HG03571 (cell line): ENCODE results near the gene SLC25A41.
A peak's percentile ranks its signal among the peaks of the same experiment; 100 is the strongest.

Source experiments
- ATAC-seq: cut with Tn5 transposase; IDR thresholded peaks from one replicate; pipeline ENCODE4 v1.9.1; 2021; ENCODE audit not compliant: unreplicated experiment

The SLC25A41 gene

DNA sequence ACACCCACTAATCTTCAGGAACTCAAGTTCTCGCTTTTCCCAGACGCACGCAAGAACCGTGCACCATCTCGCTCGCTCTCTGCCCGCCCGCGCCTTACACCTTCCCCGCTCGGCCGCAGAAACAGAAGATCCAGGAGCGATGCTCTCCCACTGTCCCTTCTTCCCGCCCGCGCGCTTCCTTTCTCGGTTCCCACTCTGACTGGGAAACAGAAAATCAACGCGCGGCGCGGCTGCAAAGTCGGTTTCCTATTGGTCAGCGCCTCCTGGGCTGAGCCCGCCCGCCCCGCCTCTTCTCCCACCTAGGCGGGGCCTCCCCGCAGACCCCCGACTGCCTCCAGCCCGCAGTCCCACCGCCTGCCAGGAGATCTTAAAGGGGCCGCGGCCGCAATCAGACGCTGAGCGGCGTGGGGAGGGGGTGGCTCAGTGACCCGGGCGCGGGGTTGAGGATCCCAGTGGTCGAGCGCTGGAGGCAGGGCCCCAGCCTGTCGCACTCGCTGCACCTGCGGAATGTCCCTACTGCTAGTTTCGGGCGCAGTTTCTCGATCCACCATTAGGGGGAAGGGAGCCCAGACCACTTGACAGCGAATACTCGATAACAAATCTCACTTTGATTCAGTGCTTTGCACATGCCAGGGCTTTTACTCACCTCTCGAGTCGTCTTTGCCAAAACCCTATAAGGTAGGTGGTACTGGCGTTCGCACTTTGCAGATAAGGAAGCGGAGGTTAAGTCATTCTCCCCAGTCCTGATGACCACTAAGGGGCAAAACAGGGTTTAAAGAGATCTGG, 26.7 kb upstream of the SLC25A41 start:
- ATAC-seq = peak; percentile 54

DNA sequence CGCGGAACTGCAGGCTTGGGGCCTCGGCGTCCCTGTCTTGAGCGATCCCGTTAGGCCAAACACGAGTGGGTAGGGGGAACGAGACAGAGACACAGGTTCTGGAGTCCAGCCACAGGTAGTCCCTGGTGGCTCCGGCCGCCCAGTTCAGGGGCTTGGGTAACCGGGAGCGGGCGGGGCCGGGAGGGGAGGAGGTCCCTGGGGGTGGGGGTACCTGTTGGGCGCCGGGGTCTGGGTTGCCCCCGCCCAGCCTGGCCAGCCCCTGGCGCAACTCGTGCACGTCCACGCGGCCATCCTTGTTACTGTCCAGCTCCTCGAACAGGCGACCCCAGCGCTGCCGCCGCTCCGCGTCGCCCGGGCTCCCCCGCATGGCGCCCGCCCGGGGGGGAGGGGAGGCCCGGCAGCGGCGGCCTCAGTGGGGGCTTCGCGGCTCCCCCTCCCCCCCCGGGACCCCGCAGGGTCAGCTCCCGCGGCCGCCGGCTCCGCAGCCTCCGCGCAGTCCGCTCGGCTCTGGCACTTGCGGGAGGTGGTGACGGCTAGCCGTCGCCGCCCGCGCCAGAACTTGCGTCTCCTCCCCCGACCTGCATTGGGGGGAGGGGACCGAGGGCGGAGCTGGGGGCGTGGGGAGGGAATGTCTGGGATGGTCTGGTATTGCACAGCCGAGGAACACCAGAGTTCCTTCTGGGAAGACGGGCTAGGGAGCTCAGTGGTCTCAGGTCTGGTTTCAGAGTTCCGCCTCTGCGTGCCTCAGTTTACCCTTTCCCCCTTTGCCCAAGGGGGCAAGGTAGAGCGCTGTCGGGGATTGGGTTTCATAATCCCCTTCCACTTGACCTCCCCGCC, 25.9 kb upstream of the SLC25A41 start, which contains the start of gene SLC25A23:
SLC25A23 (minus strand) TSS at position 531 of the 837 bp plus-strand sequence; CDS start at position 367, 164 bp downstream.
- peak; percentile 15 for ATAC-seq

DNA sequence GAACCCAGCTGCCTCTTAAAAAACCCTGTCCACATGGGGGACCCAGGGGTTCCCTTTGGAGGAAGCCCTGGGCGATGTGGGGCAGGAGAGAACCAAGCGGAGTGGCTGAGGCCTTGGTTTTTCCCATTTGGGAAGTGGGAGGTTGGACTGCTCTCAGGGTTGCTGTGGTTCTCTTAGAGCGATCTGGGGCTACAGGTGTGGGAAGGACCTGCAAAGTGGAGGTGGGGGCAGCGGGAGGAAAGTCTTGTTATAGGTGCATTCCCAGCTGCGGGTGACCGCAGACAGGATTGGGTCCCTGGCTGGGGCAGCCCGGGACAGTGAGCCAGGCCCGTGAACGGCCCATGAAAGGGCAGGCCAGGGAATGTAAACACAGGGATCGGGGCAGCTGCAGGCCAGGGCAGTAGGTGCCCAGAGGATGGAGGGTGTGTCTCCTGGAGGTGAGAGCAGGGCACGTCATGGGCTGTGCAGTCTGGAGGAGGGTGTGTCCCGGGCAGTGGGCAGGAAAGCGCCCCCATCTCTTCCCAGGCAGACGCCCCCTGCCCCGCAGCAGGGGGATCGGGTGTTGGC, 25.2 kb upstream of the SLC25A41 start:
- ATAC-seq = no peak

DNA sequence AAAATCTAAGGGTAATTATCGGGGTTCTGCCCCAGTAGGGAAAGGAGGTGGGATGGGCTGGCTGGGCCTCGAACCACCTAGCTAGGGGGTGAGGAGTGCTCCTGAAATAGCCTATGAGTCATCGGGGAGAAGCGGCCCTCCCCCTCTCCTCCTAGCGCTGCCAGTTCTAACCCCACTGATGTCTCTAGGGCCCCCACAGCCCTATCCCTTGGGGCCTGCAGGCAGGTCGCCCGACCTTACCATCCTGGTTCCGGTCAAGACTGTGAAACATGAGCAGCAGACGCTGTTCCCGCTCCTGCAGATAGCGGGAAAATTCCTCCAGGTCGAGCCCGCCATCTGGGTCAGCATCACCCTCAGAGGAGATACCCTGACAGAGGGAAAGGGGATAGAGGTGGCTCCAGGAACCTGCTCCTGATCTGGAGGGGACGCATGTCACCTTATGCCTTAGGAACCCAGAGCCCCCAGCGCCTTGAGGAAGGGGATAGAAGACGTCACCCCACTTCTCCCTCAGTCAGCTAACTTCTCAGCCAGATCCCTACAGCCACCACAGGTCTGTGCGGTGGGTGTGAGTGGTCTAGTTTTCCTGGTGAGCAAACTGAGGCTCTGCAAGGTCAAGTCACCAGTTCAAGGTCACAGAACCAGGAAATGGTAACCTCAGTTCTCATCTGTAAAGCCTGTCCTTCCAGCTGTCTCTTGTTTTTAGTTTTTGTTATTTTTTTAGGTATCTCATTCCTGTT, 24.6 kb upstream of the SLC25A41 start:
- no peak for ATAC-seq

DNA sequence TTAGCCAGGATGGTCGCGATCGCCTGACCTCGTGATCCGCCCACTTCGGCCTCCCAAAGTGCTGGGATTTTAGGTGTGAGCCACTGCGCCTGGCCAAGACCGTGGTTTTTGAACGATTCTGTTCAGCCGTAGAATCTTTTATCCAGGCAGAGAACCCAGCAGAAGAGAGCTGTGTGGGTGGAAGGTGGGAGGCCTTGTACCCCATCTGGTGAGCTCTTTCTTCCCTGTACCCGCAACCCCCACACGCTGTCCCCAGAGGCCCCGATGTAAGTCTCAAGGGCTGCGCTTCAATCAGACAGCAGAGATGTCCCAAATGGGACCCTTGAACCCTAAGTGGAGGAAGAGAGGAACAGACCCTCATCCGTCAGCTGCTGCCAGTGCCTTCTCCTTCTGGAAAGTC, 22.4 kb upstream of the SLC25A41 start:
- ATAC-seq = no peak

DNA sequence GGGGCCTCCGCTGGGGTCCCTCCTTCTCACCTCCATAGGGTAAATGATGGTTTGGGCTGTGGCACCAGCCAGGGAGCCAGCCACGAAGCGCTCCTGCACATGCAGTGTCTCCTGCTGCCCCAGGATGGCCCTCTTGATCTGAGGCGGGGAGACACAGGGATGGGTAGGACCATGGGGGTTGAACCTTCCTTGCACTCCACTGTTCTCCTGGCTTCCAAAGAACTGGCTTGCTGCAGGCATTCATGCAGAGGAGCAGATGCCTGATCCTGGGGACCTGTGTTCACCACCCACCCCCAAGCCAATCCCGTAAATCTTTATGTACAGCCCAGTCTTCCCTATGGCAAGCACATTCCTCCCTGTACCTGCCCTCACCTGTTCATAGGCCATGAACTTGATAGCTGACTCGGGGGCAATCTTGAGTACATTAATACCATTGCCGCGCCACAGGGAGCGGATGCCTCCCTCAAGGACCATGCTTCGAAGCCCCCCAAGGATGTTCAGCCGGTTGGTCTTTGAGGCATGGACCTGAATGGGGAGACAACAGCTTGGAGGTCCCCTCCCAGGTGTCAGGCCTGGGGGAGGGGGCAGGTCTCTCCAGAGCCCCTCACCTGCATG, 20.5 kb upstream of the SLC25A41 start:
- no peak for ATAC-seq

DNA sequence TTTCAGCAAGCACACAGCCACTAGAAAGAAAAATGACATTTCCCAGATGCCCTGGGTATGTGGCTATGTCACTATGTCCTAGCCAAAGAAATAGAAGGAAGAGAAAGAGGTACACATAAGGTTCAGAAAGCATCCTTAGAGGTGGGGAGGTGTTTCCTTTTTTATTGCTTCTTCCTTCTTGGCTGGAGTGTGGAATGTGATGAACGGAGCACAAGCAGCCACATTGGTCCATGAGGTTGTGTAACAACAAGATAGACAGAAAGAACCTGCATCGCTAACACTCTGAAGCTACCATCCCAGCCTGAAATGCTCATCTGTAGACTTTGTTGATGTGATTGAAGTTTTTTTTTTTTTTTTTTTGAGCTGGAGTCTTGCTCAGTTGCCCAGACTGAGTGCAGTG, 19.3 kb upstream of the SLC25A41 start:
- ATAC-seq = no peak

DNA sequence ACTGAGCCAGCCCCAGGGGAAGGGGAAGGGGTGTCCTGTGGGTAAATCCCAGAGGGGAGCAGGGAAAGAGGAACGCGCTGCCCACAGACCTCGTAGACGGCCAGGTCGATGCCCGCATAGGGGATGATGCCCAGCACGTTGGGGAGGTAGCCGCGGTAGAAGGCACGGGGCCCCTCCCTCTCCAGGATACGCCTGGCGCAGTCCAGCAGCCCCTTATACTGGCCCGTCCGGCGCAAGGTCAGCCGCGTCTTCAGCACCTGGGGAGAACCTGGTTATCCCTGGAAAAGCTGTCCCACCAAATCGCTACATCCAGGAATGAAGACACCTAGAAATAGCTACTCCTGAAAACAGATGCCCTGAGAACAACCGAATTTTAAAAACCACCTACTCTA, 18.7 kb upstream of the SLC25A41 start:
- ATAC-seq = no peak

DNA sequence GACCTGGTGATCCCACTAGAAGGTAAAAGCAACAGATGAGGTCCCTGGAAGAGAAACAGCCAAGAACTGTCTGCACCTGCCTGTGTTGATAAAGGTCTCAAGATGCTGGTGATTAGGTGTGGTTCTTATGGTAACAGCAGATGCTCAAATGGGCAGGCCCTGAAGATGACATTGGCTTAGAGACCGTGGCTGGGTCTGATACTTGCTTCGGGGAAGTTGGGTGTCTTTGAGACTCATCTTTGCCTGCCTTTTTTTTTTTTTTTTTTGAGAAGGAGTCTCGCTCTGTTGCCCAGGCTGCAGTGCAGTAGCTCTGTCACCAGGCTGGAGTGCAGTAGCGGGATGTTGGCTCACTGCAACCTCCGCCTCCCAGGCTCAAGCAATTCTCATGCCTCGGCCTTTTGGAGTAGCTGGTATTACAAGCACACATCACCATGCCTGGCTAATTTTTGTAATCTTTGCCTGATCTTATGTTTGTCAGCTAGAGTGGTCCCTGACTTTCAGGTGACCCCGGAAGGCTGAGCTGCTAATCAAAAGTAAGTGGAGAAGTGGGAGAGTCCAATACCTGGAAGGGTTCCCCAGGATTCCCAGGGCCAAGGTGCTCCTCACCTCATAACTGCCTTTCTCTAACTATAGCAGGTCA, 18.1 kb upstream of the SLC25A41 start:
- ATAC-seq = no peak

DNA sequence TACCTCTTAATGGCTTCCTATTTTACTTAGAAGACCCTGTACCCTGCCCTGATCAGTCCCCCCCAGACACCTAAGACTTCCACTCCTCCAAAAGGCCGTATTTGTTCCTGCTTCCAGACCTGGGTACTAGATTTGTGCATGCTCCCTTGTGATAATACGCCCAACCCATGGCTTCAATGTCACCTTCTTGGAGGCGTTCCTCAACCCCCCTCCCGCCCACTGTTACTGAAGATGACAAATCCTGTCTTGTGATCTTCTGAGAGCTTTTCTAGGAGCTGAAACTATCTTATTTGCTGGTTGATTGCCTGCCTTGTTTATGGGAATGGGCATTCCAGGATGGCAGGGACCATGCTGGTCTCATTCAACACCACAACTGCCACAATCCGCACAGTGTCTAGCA, 16.6 kb upstream of the SLC25A41 start:
- ATAC-seq = no peak

DNA sequence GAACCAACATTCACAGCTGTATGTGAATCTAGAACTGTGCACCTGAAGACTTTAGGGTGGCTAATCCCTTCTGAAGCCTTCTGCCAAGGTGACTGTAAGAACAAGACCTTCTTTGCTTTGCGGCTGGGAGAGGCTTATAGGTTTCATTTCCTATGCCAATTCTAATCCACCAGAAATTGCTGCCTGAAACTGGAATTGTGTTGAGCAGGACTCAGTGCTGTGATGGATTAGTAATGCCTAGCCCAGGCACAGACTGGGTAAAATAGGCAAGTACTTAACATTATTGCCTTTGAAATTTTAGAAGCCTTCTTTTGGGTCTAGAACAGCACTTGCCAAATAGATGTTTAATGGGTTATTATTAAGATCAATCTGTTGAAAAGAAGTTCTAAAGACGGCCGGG, 14.5 kb upstream of the SLC25A41 start:
- no peak for ATAC-seq

DNA sequence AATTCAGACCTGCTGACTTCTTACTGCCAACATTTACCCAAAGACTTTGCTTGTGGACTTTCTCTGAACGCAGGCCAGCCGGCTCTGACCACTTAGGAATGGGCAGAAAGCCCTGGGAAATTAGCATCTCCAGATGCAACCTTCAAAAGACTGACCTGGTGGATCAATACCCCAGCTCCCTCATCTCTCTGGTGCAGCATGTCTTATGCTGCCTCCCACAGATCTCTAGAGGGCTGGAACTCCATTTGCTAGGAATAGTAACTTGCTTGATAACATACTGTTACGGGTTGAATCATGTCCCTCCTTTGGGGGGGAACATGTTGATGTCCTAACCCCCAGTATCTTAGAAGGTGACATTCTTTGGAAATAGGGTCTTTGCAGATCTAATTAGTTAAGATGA, 12.9 kb upstream of the SLC25A41 start:
- ATAC-seq = no peak

DNA sequence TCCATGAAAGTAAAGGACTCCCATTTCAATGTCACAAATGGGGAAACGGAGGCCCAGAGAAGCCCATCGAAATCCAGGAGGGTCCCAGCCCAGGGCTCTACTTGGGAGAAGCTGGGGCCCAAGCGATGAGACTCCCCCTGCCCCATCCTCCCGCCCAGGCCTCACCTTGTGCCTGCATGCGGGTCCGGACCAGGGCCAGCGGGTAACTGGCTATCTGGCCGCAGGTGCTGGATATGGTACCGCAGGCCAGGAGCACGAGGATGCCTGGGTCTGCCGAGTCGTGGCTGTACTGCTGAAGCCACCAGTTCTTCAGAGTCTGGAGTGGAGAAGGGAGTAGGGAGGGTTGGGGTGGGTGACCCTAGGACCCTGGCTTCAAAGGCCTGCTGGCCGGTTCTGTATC, 10.4 kb upstream of the SLC25A41 start:
- no peak for ATAC-seq

DNA sequence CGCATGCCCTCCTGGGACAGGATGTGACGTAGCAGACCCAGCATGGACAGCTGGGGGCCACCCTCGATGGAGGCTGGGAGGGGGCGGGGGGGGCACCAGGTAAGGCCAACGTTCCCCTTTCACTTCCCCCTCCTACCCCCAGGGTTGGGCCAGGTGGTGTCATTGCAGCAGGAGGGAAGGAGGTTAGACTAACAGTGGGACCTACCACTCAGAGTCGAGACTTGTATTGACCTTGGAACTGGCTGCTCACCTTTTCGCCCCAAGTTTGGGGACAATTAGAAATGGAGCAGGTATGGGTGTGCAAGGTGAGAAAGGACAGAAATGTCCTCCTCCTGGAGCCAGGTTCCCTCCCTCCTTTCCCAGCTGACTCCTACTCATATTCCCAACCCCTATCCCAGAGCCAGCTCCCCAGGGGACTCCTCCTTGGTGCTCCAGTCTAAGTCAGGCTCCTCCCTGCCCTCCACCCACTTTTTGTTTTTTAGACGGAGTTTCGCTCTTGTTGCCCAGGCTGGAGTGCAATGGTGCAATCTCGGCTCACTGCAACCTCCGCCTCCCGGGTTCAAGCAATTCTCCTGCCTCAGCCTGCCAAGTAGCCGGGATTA, 8.6 kb upstream of the SLC25A41 start:
- ATAC-seq = no peak

DNA sequence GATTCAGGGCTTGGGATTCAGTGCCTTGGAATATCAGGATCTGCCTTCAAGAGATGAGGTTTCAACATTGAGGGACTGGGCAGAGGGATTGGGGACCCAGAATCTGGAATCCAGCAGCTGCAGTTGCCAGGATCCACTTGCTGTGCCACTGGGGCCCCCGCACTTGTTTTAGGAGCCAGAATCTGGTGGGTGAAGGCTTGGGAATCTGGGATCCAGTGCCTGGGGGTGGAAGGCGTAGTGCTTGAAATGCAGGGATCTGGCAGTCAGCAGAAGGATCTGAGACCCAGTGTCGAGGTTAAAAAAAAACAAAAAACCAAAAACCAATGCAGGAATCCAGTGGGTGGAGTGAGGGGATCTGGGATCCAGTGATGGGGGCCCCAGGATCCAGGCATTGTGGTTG, 7.3 kb upstream of the SLC25A41 start:
- no peak for ATAC-seq

DNA sequence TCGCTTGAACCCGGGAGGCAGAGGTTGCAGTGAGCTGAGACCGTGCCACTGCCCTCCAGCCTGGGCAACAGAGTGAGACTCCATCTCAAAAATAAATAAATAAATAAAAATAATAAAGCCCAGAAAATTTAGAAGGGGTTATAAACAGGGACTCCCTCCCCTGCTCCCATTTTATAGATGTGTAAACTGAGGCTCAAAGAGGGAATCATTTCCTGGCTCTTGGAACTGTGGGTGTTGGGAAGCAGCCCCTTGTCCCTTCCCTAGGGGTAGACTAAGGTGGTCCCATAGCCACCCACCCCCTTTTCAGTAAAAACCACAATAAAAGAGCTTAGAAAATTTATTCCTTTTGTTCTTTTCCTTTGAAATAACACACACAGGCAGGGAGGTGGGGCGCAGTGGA, 6.2 kb upstream of the SLC25A41 start:
- no peak for ATAC-seq

DNA sequence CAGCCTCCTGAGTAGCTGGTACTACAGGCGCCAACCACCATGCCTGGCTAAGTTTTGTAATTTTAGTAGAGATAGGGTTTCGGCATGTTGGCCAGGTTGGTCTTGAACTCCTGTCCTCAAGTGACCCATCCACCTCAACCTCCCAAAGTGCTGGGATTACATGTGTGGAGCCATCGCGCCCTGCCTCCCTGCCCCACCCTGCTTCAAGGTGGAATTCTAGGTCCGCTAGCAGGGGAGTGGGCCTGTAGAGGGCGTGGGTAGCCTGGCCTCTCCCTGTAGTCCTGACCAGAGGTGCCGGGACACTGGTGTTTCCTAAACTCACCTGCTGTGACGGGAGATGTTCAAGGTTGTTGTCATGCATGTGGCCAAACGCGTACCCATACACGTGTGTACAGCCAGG, 398 bp downstream of the SLC25A41 start:
- ATAC-seq = no peak

DNA sequence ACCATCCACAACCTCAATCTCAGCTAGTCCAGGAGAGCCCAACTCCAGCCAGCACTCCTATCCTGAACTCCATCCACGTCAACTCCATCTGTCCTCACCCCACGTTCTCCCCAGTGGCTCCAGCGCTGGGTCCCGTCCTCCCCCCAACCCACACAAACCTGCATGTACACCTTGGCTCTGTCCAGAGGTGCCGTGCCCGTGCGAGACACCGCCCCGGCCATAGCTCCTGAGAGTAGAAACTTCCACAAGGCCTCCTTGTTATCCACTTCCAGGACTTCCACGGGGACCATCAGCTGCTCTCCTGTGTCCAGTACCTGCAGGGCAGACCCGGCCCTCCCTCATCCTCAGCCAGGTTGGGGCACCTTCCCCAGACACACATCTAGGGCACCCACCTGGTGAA, 1.7 kb downstream of the SLC25A41 start:
- no peak for ATAC-seq

DNA sequence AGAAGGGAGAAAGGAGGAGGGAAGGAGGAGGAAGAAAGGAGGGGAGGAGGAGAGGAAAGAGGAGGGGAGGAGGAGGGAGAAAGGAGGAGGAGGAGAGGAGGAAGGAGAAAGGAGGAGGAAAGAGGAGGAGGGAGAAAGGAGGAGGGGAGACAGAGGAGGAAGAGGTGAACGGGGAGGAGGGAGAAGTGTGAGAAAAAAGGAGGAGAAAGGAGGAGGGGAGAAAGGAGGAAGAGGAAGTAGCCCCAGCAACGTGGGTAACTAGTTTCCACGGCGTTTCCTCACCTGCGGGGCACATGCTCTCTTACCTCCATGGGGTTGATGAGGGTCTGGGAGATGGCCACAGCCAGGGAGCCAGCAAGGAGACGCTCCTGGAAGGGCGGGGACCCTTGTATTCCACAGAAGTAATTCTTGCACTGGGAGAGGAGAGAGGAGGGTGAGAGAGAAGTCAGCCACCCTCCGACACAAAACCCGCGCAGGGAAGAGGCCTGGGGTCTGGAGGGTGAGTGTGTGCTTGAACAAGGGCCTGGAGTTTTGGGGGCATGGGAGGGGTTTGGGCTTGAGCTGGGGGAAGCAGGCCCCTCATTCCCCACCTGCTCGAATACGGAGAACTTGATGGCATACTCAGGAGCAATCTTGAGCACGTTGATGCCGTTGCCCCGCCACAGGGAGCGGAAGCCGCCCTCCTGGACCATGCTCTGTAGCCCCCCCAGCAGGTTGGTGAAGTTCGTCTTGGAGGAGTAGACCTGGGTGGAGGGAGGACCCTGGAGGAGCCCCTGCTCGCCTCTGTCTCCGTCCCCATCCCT, 3.9 kb downstream of the SLC25A41 start:
- ATAC-seq = no peak
